WI38 (cell line): Measurements from ENCODE around the gene POM121.
"Not testable (repeated sequence)": the region's sequence is repeated elsewhere in the genome, so short reads cannot be mapped to it uniquely, and the experiment has no call there.

Experiments
- H3K4me3 ChIP-seq: 2 replicates; pipeline ENCODE4 v1.5.1; 2011; ENCODE audit warnings: low read depth, mild to moderate bottlenecking, control low read depth, low read length
- CTCF ChIP-seq: IDR thresholded peaks from 2 replicates; pipeline ENCODE4 v1.5.1; 2012; ENCODE audit warnings: low read depth, mild to moderate bottlenecking, control low read depth, low read length

Gene POM121

DNA sequence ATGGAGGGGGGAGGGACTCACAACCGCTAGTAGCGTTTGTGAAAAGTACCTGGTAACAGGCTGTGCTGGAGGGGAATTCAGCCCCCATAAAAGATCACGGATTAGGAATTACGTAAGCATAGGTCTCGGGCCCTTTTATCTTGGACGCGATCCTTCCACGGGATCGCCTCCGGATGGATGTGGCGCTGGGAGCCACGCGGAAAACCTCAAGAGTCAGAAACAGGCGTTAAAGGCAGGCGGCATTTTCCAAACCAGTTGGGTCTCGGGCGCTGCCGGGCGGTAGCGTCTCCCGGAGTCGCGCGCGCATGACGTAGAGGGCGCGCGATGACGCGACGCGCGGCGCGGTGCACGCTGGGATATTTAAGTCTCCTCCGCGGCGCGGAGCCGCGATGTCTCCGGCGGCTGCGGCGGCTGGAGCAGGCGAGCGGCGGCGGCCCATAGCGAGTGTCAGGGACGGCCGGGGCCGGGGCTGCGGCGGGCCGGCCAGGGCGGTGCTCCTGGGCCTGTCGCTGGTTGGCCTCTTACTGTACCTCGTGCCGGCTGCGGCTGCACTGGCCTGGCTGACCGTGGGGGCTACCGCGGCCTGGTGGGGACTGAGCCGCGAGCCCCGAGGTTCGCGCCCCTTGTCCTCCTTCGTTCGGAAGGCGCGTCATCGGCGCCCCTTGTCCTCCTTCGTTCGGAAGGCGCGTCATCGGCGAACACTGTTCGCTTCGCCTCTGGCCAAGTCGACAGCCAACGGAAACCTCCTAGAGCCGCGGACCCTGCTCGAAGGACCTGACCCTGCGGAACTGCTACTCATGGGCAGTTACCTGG lies at the start of gene POM121:
Gene POM121, plus strand, starts transcription at position 363 of the 813 bp plus-strand sequence. Its CDS starts 27 bp downstream, at position 390.
- TF ChIP-seq CTCF: no peak
- H3K4me3 ChIP-seq: peak within 1 kb of the TSS; percentile 91

DNA sequence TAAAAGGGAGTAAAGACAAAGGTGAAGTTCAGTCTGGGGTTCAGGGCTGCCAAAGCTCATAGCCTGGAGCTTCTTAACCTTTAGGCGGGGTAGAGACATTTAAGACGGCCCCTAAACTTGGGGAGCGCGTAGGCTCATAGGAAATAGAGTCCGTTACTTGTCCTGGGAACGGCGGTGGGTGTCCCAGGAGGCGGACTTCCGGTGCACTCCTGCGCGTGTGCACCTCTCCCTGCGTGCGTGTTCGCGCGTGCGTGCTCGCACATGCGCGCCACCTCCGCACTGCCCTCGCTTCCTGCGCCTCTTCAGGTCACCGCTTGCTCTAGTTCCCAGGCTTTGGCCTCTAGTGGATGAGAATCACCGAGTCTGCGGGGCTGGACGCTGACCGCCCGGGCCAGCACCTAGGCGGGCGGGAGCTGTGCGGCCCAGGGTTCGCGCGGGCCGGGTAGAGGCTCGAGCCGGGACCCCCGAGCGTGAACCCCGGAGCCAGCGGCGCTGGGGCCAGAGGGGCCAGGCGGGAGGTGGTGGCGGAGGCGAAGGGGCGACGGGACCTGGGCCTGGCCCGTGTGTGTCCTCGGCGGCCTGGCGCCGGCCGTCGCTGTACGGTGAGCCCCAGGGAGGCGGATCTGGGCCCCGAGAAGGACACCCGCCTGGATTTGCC lies 45.7 kb upstream of the POM121 start:
- H3K4me3 ChIP-seq: peak overlapping the region; percentile 80

GRCh38 chr7:72879737-72880215 lies 45.1 kb upstream of the POM121 start:
- H3K4me3 ChIP-seq: peak overlapping the region; percentile 80

GRCh38 chr7:72891750-72892149 lies 33.1 kb upstream of the POM121 start:
- not testable (repeated sequence) for H3K4me3 ChIP-seq

DNA sequence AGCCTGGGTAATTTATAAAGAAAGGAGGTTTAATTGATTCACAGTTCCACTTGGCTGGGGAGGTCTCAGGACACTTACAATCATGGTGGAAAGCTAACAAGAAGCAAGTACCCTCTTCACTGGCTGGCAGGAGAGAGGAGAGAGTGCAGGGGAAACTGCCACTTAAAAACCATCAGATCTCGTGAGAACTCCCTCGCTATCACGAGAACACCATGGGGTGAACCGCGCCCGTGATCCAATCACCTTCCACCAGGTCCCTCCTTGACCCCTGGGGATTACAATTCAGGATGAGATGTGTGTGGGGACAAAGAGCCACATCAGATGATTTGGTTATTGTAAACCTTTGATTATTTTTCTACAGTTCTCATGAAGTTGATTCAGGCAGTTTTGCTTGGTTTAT lies 20.2 kb upstream of the POM121 start:
- not testable (repeated sequence) for H3K4me3 ChIP-seq

GRCh38 chr7:72908422-72908821 lies 16.5 kb upstream of the POM121 start:
- not testable (repeated sequence) for H3K4me3 ChIP-seq

GRCh38 chr7:72911395-72911794 lies 13.5 kb upstream of the POM121 start:
- not testable (repeated sequence) for H3K4me3 ChIP-seq

DNA sequence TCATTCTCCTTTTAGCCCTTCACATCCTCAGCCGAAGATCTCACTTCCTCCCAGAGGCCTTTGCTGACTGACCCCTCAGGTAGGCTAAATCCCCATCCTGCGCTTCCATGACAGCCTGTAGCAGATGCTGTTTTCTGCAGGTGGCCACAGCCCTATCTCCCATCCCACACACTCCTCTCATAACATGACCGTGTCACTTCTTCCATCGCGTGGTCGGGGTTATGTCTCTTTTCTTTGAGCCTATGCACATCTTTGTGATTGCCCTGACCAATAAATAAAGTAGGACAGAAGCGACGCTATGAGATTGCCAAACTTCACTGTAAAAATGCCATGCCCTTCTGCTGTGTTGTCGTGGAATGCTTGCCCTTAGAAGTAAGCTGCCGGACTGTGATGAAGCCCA lies 11.1 kb upstream of the POM121 start:
- H3K4me3 ChIP-seq: not testable (repeated sequence)

GRCh38 chr7:72914756-72915525 lies 10.0 kb upstream of the POM121 start:
- not testable (repeated sequence) for H3K4me3 ChIP-seq
- peak; percentile 44 for TF ChIP-seq CTCF

GRCh38 chr7:72919256-72919775 lies 5.6 kb upstream of the POM121 start:
- H3K4me3 ChIP-seq: no peak overlapping the region
- no peak for TF ChIP-seq CTCF

DNA sequence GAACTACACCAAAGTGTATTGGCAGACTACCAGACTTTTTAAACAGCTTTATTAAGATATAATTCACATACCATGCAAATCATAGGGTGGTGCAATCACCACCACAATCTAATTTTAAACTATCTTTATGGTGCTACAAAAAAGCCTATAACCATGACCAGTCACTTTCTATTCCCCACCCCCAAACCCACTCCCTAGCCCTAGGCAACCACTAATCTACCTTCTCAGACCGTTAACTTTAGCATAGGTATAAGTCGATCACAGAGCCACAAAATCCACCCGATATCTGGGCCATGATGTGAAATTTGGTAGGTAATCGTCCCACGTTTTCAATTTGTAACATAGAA lies 536 bp upstream of the POM121 start:
- H3K4me3 ChIP-seq: peak overlapping the region; percentile 91
- no peak for TF ChIP-seq CTCF
